ENCODE measurements around the gene TBPL1. TPM values are rescaled to one million over a fixed set of nuclear protein-coding genes. Genes with fewer than 3 reads are reported as not detected.

The TBPL1 gene
- total RNA-seq, 4 donors from 2014 or later: 10.1 to 18.6 (median 12.3) TPM

GRCh38 chr6:133953634-133954415 lies 801 bp downstream of the TBPL1 start:
- DNase-seq (ENCODE audit: low spot score) (no peak), ATAC-seq (ENCODE audit: low FRiP score) (no peak)
- no peak for TF ChIP-seq CTCF (IDR thresholded peaks at IDR 0.05)

- no peak for TF ChIP-seq CTCF (IDR thresholded peaks at IDR 0.05)
- no peak for ATAC-seq (ENCODE audit: low FRiP score)
- DNase-seq (ENCODE audit: low spot score): no peak
Measured at GRCh38 chr6:133954657-133955576, 1.9 kb downstream of the TBPL1 start.

- TF ChIP-seq CTCF (IDR thresholded peaks at IDR 0.05): no peak
- DNase-seq (ENCODE audit: low spot score) (no peak), ATAC-seq (ENCODE audit: low FRiP score) (no peak)
Measured at GRCh38 chr6:133955582-133956415, 2.8 kb downstream of the TBPL1 start.

- DNase-seq (ENCODE audit: low spot score): no peak
- no peak for ATAC-seq (ENCODE audit: low FRiP score)
- no peak for TF ChIP-seq CTCF (IDR thresholded peaks at IDR 0.05)
Measured at GRCh38 chr6:133956416-133957049, 3.5 kb downstream of the TBPL1 start.

GRCh38 chr6:133957227-133957626 lies 4.2 kb downstream of the TBPL1 start:
- DNase-seq (ENCODE audit: low spot score) (no peak), ATAC-seq (ENCODE audit: low FRiP score) (no peak)
- no peak for TF ChIP-seq CTCF (IDR thresholded peaks at IDR 0.05)

- DNase-seq (ENCODE audit: low spot score): no peak
- no peak for TF ChIP-seq CTCF (IDR thresholded peaks at IDR 0.05)
- no peak for ATAC-seq (ENCODE audit: low FRiP score)
Measured at GRCh38 chr6:133957780-133958242, 4.8 kb downstream of the TBPL1 start.
